GM23248 (cell line): ENCODE data around the gene GPATCH8. TPM values are rescaled to one million over a fixed set of nuclear protein-coding genes. Genes with fewer than 3 reads are reported as not detected.
A peak's percentile ranks its signal among the peaks of the same experiment; 100 is the strongest.
"Not testable (repeated sequence)": the region's sequence is repeated elsewhere in the genome, so short reads cannot be mapped to it uniquely, and the experiment has no call there.

Experiments
- DNase-seq: peaks from one replicate; pipeline ENCODE4 v3.0.0-alpha.2; 2015
- H2AFZ ChIP-seq: fragments of 200-600 bp; sonication (generic); 2 replicates; pipeline ENCODE4 v1.6.1; 2016; ENCODE audit warnings: antibody characterized with exemption
- H3F3A ChIP-seq: fragments of 200-600 bp; sonication (generic); 2 replicates; pipeline ENCODE4 v1.6.1; 2016; ENCODE audit warnings: mild to moderate bottlenecking, antibody characterized with exemption, mixed run types; ENCODE audit not compliant: insufficient read depth
- H3K27ac ChIP-seq: fragments of 200-600 bp; sonication (generic); 2 replicates; pipeline ENCODE4 v1.5.1; 2016; ENCODE audit warnings: mild to moderate bottlenecking
- H3K27me3 ChIP-seq: fragments of 200-600 bp; sonication (generic); replicated peaks from 2 replicates; pipeline ENCODE4 v1.6.1; 2016; ENCODE audit warnings: mild to moderate bottlenecking; ENCODE audit not compliant: insufficient read depth
- H3K36me3 ChIP-seq: fragments of 200-600 bp; sonication (generic); 2 replicates; pipeline ENCODE4 v1.6.1; 2016; ENCODE audit warnings: low read depth, mild to moderate bottlenecking
- H3K4me1 ChIP-seq: fragments of 200-600 bp; sonication (generic); 2 replicates; pipeline ENCODE4 v1.6.1; 2016; ENCODE audit warnings: mild to moderate bottlenecking; ENCODE audit not compliant: insufficient read depth
- H3K4me2 ChIP-seq: fragments of 200-600 bp; sonication (generic); one replicate; pipeline ENCODE4 v1.6.1; 2016; ENCODE audit warnings: mild to moderate bottlenecking; ENCODE audit not compliant: unreplicated experiment
- H3K4me3 ChIP-seq: fragments of 200-600 bp; sonication (generic); 2 replicates; pipeline ENCODE4 v1.5.1; 2016; ENCODE audit warnings: mild to moderate bottlenecking
- H3K79me2 ChIP-seq: fragments of 200-600 bp; sonication (generic); 2 replicates; pipeline ENCODE4 v1.6.1; 2016; ENCODE audit warnings: mild to moderate bottlenecking; ENCODE audit not compliant: insufficient read depth
- H3K9ac ChIP-seq: fragments of 200-600 bp; sonication (generic); 2 replicates; pipeline ENCODE4 v1.6.1; 2016; ENCODE audit warnings: mild to moderate bottlenecking
- H3K9me2 ChIP-seq: fragments of 200-600 bp; sonication (generic); 2 replicates; pipeline ENCODE4 v1.6.1; 2016; ENCODE audit warnings: mixed run types, mild to moderate bottlenecking, moderate library complexity; ENCODE audit not compliant: insufficient read depth
- H3K9me3 ChIP-seq: fragments of 200-600 bp; sonication (generic); one replicate; pipeline ENCODE4 v1.6.1; 2017; ENCODE audit warnings: low read depth
- H4K20me1 ChIP-seq: fragments of 200-600 bp; sonication (generic); 2 replicates; pipeline ENCODE4 v1.6.0; 2016; ENCODE audit not compliant: insufficient read depth
- EZH2 ChIP-seq: fragments of 200-600 bp; sonication (generic); IDR thresholded peaks from 2 replicates; pipeline ENCODE4 v1.6.1; 2018; ENCODE audit warnings: antibody characterized with exemption, mild to moderate bottlenecking; ENCODE audit not compliant: insufficient read depth, poor library complexity, severe bottlenecking
- EZH2phosphoT487 ChIP-seq: fragments of 200-600 bp; sonication (generic); IDR thresholded peaks from 2 replicates; pipeline ENCODE4 v1.6.1; 2018; ENCODE audit warnings: antibody characterized with exemption, moderate library complexity, mild to moderate bottlenecking, low read depth; ENCODE audit not compliant: insufficient read depth
- WGBS, 2 experiments: methylation state at CpG; one replicate each; pipeline ENCODE4 v1.1.6; 2015 to 2017; ENCODE audit warnings: low lambda C conversion rate in 2 of 2, low coverage in 1 of 2; ENCODE audit errors: missing lambda C conversion rate in 2 of 2; 5-methylcytosine and 5-hydroxymethylcytosine counted together
- in situ Hi-C: fragments of 300-500 bp; cut with MboI; formaldehyde crosslinking; loops from 2 replicates; pipeline ENCODE4 v1.15.0; 2020
- polyA plus RNA-seq: library from polyadenylated mRNA; unstranded; fragments of >200 nt; fragmentation: Nextera tagmentation; extraction: Ambion mirVana; gene quantifications from 2 replicates; pipeline ENCODE4 v1.2.1, GENCODE V29; 2016
- total RNA-seq: library from RNA; depleted of rRNA; stranded (reverse); fragments of >200 nt; shearing (Covaris generic); gene quantifications from 2 replicates; pipeline ENCODE4 v1.2.3, GENCODE V29; 2014

GPATCH8 gene
- total and polyA plus RNA-seq, 2 experiments from 2014 or later: 18.0 to 28.4 TPM

- no peak overlapping the region for H2AFZ ChIP-seq
- H3K4me3 ChIP-seq: no peak overlapping the region
- no peaks in the 10 kb centered on the region for H3K79me2 ChIP-seq
- H3F3A ChIP-seq: no peaks in the 10 kb centered on the region
- no peaks in the 10 kb centered on the region for H4K20me1 ChIP-seq
- in situ Hi-C loops: loop anchor here (25.0 kb wide), 1 partner anchor 316 kb away; the partner anchor contains the start of gene UBTF
- no peak for DNase-seq
- WGBS, 2 experiments: 89 to 94% methylated on average over 8 to 28 of the region's 28 CpGs
- H3K27me3 ChIP-seq: 0 out of 2 replicates have a peak, but pooled peaks cover 2% of the 10 kb centered on the region
- H3K9me2 ChIP-seq: no peaks in the 10 kb centered on the region
- no peak overlapping the region for H3K27ac ChIP-seq
- H3K36me3 ChIP-seq: no peaks in the 10 kb centered on the region
- H3K9me3 ChIP-seq: no peaks in the 10 kb centered on the region
- TF ChIP-seq EZH2phosphoT487 (no peak), EZH2 (no peak)
- no peak overlapping the region for H3K9ac ChIP-seq
- no peak overlapping the region for H3K4me2 ChIP-seq
- H3K4me1 ChIP-seq: no peaks in the 10 kb centered on the region
Observed at GRCh38 chr17:44527954-44528353, 24.7 kb upstream of the GPATCH8 start.

- no peaks in the 10 kb centered on the region for H3K9me3 ChIP-seq
- no peak for DNase-seq
- H2AFZ ChIP-seq: no peak overlapping the region
- no peaks in the 10 kb centered on the region for H3K36me3 ChIP-seq
- no peak overlapping the region for H3K4me3 ChIP-seq
- H3K9me2 ChIP-seq: no peaks in the 10 kb centered on the region
- H3K79me2 ChIP-seq: no peaks in the 10 kb centered on the region
- TF ChIP-seq EZH2: no peak
- TF ChIP-seq EZH2phosphoT487: no peak
- no peaks in the 10 kb centered on the region for H4K20me1 ChIP-seq
- 96 to 100% methylated on average over 1 of the region's 1 CpG for WGBS, 2 experiments
- H3K9ac ChIP-seq: no peak overlapping the region
- H3F3A ChIP-seq: no peaks in the 10 kb centered on the region
- no peak overlapping the region for H3K4me2 ChIP-seq
- H3K27ac ChIP-seq: no peak overlapping the region
- 0 out of 2 replicates have a peak, but pooled peaks cover 2% of the 10 kb centered on the region for H3K27me3 ChIP-seq
- in situ Hi-C loops: loop anchor here (25.0 kb wide), 1 partner anchor 315 kb away; the partner anchor contains the start of gene UBTF
- no peaks in the 10 kb centered on the region for H3K4me1 ChIP-seq
Observed at GRCh38 chr17:44527102-44527501, 23.9 kb upstream of the GPATCH8 start.

- Histone ChIP-seq H3K9me2 (no peaks in the 10 kb centered on the region), H3K9me3 (no peaks in the 10 kb centered on the region), H4K20me1 (no peaks in the 10 kb centered on the region), H3K79me2 (no peaks in the 10 kb centered on the region), H3K36me3 (no peaks in the 10 kb centered on the region), H2AFZ (peak overlapping the region; percentile 96), H3K4me3 (no peak overlapping the region), H3K9ac (no peak overlapping the region), H3K4me1 (no peaks in the 10 kb centered on the region), H3F3A (no peaks in the 10 kb centered on the region), H3K27ac (no peak overlapping the region), H3K27me3 (0 out of 2 replicates have a peak, but pooled peaks cover 2% of the 10 kb centered on the region), H3K4me2 (no peak overlapping the region)
- in situ Hi-C loops: no loop called here
- TF ChIP-seq EZH2: no peak
- no peak for TF ChIP-seq EZH2phosphoT487
- DNase-seq: no peak
- 47 to 49% methylated on average over 3 of the region's 3 CpGs for WGBS, 2 experiments
Observed at GRCh38 chr17:44523672-44523972, 20.4 kb upstream of the GPATCH8 start.

GRCh38 chr17:44522883-44523671 is 19.9 kb upstream of the GPATCH8 start:
- no peak overlapping the region for H3K27ac ChIP-seq
- H3K79me2 ChIP-seq: no peaks in the 10 kb centered on the region
- no peaks in the 10 kb centered on the region for H3K36me3 ChIP-seq
- in situ Hi-C loops: no loop called here
- H3K9me2 ChIP-seq: no peaks in the 10 kb centered on the region
- no peak for TF ChIP-seq EZH2
- TF ChIP-seq EZH2phosphoT487: no peak
- no peaks in the 10 kb centered on the region for H4K20me1 ChIP-seq
- H3K9ac ChIP-seq: no peak overlapping the region
- H3K4me1 ChIP-seq: peaks cover 3% of the 10 kb centered on the region; the same call in 1 of the 2 replicates
- H3K27me3 ChIP-seq: 0 out of 2 replicates have a peak, but pooled peaks cover 2% of the 10 kb centered on the region
- no peak overlapping the region for H3K4me3 ChIP-seq
- H3F3A ChIP-seq: no peaks in the 10 kb centered on the region
- peak overlapping the region; percentile 96 for H2AFZ ChIP-seq
- peak overlapping the region; percentile 20 for H3K4me2 ChIP-seq
- no peaks in the 10 kb centered on the region for H3K9me3 ChIP-seq
- DNase-seq: peak; percentile 86
- 46 to 50% methylated on average over 14 of the region's 14 CpGs for WGBS, 2 experiments

- H4K20me1 ChIP-seq: no peaks in the 10 kb centered on the region
- TF ChIP-seq EZH2phosphoT487: no peak
- no peak for TF ChIP-seq EZH2
- H3K9me2 ChIP-seq: no peaks in the 10 kb centered on the region
- no peaks in the 10 kb centered on the region for H3K9me3 ChIP-seq
- H3K9ac ChIP-seq: no peak overlapping the region
- H3F3A ChIP-seq: no peaks in the 10 kb centered on the region
- H3K36me3 ChIP-seq: no peaks in the 10 kb centered on the region
- H3K79me2 ChIP-seq: no peaks in the 10 kb centered on the region
- WGBS, 2 experiments: 25 to 29% methylated on average over 3 of the region's 3 CpGs
- H3K27me3 ChIP-seq: no peaks in the 10 kb centered on the region
- DNase-seq: peak; percentile 70
- in situ Hi-C loops: no loop called here
- no peak overlapping the region for H3K4me3 ChIP-seq
- H2AFZ ChIP-seq: 0 out of 2 replicates have a peak overlapping the region, but pooled peaks have one; percentile 15
- peaks cover 6% of the 10 kb centered on the region; the same call in 1 of the 2 replicates for H3K4me1 ChIP-seq
- H3K4me2 ChIP-seq: no peak overlapping the region
- H3K27ac ChIP-seq: no peak overlapping the region
Observed at GRCh38 chr17:44518032-44518431, 14.8 kb upstream of the GPATCH8 start.

GRCh38 chr17:44511241-44512134 is 8.3 kb upstream of the GPATCH8 start:
- DNase-seq, H3K36me3 ChIP-seq, H3K79me2 ChIP-seq, H3K4me2 ChIP-seq, H3F3A ChIP-seq, H3K27ac ChIP-seq, H3K9ac ChIP-seq, H3K4me3 ChIP-seq, in situ Hi-C loops, H4K20me1 ChIP-seq, H3K27me3 ChIP-seq, H3K9me2 ChIP-seq, H3K4me1 ChIP-seq, H3K9me3 ChIP-seq: not testable (repeated sequence)
- H2AFZ ChIP-seq: peak overlapping the region; percentile 58; the same call in 1 of the 2 replicates
- WGBS, 2 experiments: 47 to 53% methylated on average over 14 of the region's 14 CpGs
